A549 (cell line): Measurements from ENCODE around the gene TMEM92. TPM values are rescaled to one million over a fixed set of nuclear protein-coding genes. Genes with fewer than 3 reads are reported as not detected.

Experiments
- ATAC-seq, 2 experiments: fragments of 200-7000 bp in 1 of 2; fragments of >200 bp in 1 of 2; cut with Nextera tagmentation in 1 of 2; cut with Tn5 transposase in 1 of 2; 3 replicates each; pipeline versions ENCODE4 v1.8.0 to v1.9.1; 2018 to 2020; ENCODE audit warnings: mild to moderate bottlenecking in 1 of 2, moderate library complexity in 1 of 2
- CTCF ChIA-PET: fragments of 300-600 bp; sonication (Branson Sonifier 250); formaldehyde crosslinking; extraction: SDS; loops from one replicate; lab custom pipeline; 2021; ENCODE audit warnings: antibody characterized with exemption, inconsistent platforms; lab: Yijun Ruan, JAX
- POLR2A ChIA-PET: fragments of 350-600 bp; formaldehyde crosslinking; extraction: SDS; loops from one replicate; lab custom pipeline; 2021; ENCODE audit warnings: antibody characterized with exemption, inconsistent platforms; lab: Yijun Ruan, JAX
- DNase-seq, 2 experiments: peaks; one replicate each; pipeline versions ENCODE4 v3.0.0 to v3.0.0-alpha.2; 2011 to 2016; ENCODE audit warnings: low read depth in 1 of 2, low spot score in 1 of 2
- FAIRE-seq: peaks from 2 replicates; lab custom pipeline; 2011; peaks lifted over from hg19 to GRCh38; lab: Jason Lieb, UNC
- H3K27ac ChIP-seq, 2 experiments: fragments of >200 bp; sonication (Bioruptor Twin); formaldehyde crosslinking; 3 replicates each; pipeline ENCODE4 v1.5.1; 2016 to 2017
- H3K4me1 ChIP-seq: fragments of >200 bp; sonication (Bioruptor Twin); formaldehyde crosslinking; 3 replicates; pipeline ENCODE4 v1.6.1; 2016
- H3K4me2 ChIP-seq: fragments of >200 bp; sonication (Bioruptor Twin); formaldehyde crosslinking; 3 replicates; pipeline ENCODE4 v1.6.1; 2016
- H3K4me3 ChIP-seq: fragments of >200 bp; sonication (Bioruptor Twin); formaldehyde crosslinking; 3 replicates; pipeline ENCODE4 v1.5.1; 2016
- H3K9me3 ChIP-seq: fragments of >200 bp; sonication (Bioruptor Twin); formaldehyde crosslinking; 3 replicates; pipeline ENCODE4 v1.6.1; 2016
- CBX2 ChIP-seq: fragments of 200-600 bp; sonication (generic); IDR thresholded peaks from 2 replicates; pipeline ENCODE4 v1.6.1; 2016; ENCODE audit warnings: low read depth, mild to moderate bottlenecking, borderline replicate concordance
- CBX8 ChIP-seq: fragments of 200-600 bp; sonication (generic); IDR thresholded peaks from 2 replicates; pipeline ENCODE4 v1.6.1; 2016
- CHD4 ChIP-seq: fragments of 200-600 bp; sonication (generic); IDR thresholded peaks from 2 replicates; pipeline ENCODE4 v1.6.1; 2016; ENCODE audit warnings: antibody characterized with exemption, mild to moderate bottlenecking, borderline replicate concordance
- CTCF ChIP-seq: fragments of >200 bp; sonication (Bioruptor Twin); formaldehyde crosslinking; IDR thresholded peaks from 3 replicates; pipeline ENCODE4 v1.5.1; 2016
- EHMT2 ChIP-seq: fragments of 200-600 bp; sonication (generic); IDR thresholded peaks from 2 replicates; pipeline ENCODE4 v1.6.1; 2016; ENCODE audit warnings: antibody characterized with exemption, low read depth, mild to moderate bottlenecking, moderate library complexity
- FOSB ChIP-seq: fragments of 250-450 bp; sonication (Bioruptor Pico); IDR thresholded peaks from 2 replicates; pipeline ENCODE4 v1.5.0; 2020; ENCODE audit warnings: mild to moderate bottlenecking, moderate library complexity
- HMGXB4 ChIP-seq: fragments of 250-450 bp; sonication (Bioruptor Pico); IDR thresholded peaks from 2 replicates; pipeline ENCODE4 v1.5.0; 2021; ENCODE audit warnings: mild to moderate bottlenecking, moderate library complexity, borderline replicate concordance
- HOXB13 ChIP-seq: fragments of 250-450 bp; sonication (Bioruptor Pico); IDR thresholded peaks from 2 replicates; pipeline ENCODE4 v1.5.0; 2020; ENCODE audit warnings: low read depth, mild to moderate bottlenecking, moderate library complexity
- JUN ChIP-seq, 2 experiments: fragments of >200 bp; sonication (Bioruptor Twin); formaldehyde crosslinking; IDR thresholded peaks; 2 replicates in 1 of 2; 3 replicates in 1 of 2; pipeline ENCODE4 v1.6.1; 2016 to 2017
- KDM1A ChIP-seq: fragments of 200-600 bp; sonication (generic); IDR thresholded peaks from 2 replicates; pipeline ENCODE4 v1.6.1; 2016; ENCODE audit warnings: low read depth, mild to moderate bottlenecking
- MAZ ChIP-seq: fragments of 150-350 bp; IDR thresholded peaks from 2 replicates; pipeline ENCODE4 v1.6.1; 2014; ENCODE audit warnings: antibody characterized with exemption, low read depth, low read length, borderline replicate concordance
- MYC ChIP-seq: IDR thresholded peaks from 2 replicates; pipeline ENCODE4 v1.6.1; 2012; ENCODE audit warnings: mild to moderate bottlenecking, inconsistent platforms, low read length, improper control_type of control experiment, borderline replicate concordance
- NPAS2 ChIP-seq: fragments of 250-450 bp; sonication (Bioruptor Pico); IDR thresholded peaks from 2 replicates; pipeline ENCODE4 v1.8.0; 2022; ENCODE audit warnings: mild to moderate bottlenecking, moderate library complexity, borderline replicate concordance
- PHF8 ChIP-seq: fragments of 200-600 bp; sonication (generic); IDR thresholded peaks from 2 replicates; pipeline ENCODE4 v1.6.1; 2016; ENCODE audit warnings: low read depth, mild to moderate bottlenecking, antibody characterized with exemption, moderate library complexity, borderline replicate concordance
- POLR2A ChIP-seq: IDR thresholded peaks from 2 replicates; pipeline ENCODE4 v1.6.1; 2012; ENCODE audit warnings: mild to moderate bottlenecking, low read length
- RARB ChIP-seq: fragments of 250-450 bp; sonication (Bioruptor Pico); IDR thresholded peaks from 2 replicates; pipeline ENCODE4 v1.8.0; 2021; ENCODE audit warnings: mild to moderate bottlenecking, moderate library complexity
- REST ChIP-seq: fragments of 200-600 bp; sonication (generic); IDR thresholded peaks from 2 replicates; pipeline ENCODE4 v1.6.1; 2016; ENCODE audit warnings: antibody characterized with exemption, mild to moderate bottlenecking, moderate library complexity
- TFCP2L1 ChIP-seq: fragments of 250-450 bp; sonication (Bioruptor Pico); IDR thresholded peaks from 2 replicates; pipeline ENCODE4 v1.5.0; 2021; ENCODE audit warnings: mild to moderate bottlenecking
- TP53 ChIP-seq: fragments of 250-450 bp; sonication (Bioruptor Pico); IDR thresholded peaks from 2 replicates; pipeline ENCODE4 v1.5.0; 2021; ENCODE audit warnings: mild to moderate bottlenecking, moderate library complexity
- ZC3H11A ChIP-seq: fragments of 450-650 bp; IDR thresholded peaks from 2 replicates; pipeline ENCODE4 v1.6.1; 2014; ENCODE audit warnings: antibody characterized with exemption, mild to moderate bottlenecking
- ZFP36 ChIP-seq: fragments of 450-650 bp; IDR thresholded peaks from 2 replicates; pipeline ENCODE4 v1.6.1; 2014; ENCODE audit warnings: borderline replicate concordance; ENCODE audit not compliant: partially characterized antibody
- WGBS: methylation state at CpG from one replicate; pipeline ENCODE4 v1.1.6; 2017; ENCODE audit errors: missing lambda C conversion rate; 5-methylcytosine and 5-hydroxymethylcytosine counted together
- polyA minus RNA-seq: library from RNA; depleted of rRNA, polyadenylated mRNA; stranded (reverse); fragments of >200 nt; gene quantifications from 2 replicates; pipeline ENCODE4 v1.2.3, GENCODE V29; 2011; rRNA and poly(A)+ RNA removed
- polyA plus RNA-seq, 4 experiments: library from polyadenylated mRNA; depleted of rRNA in 3 of 4; stranded (reverse); fragments of >200 nt; fragmentation: RNase III in 1 of 4; extraction: RNeasy Plus Mini Kit Qiagen cat#74134 plus additional on column Dnase treatment in 1 of 4; gene quantifications; 2 replicates in 3 of 4; 3 replicates in 1 of 4; pipeline ENCODE4 v1.2.3, GENCODE V29; 2011 to 2017
- TF ChIP-seq, protein P1 (sequence below): IDR thresholded peaks from 2 replicates; pipeline ENCODE4 v1.6.1; 2012; ENCODE audit warnings: low read depth, borderline replicate concordance

Gene TMEM92
- polyA plus RNA-seq (2011; rRNA removed) (10.3 and 11.9 TPM in 2 replicates), polyA plus RNA-seq (2017; fragmentation: RNase III; extraction: RNeasy Plus Mini Kit Qiagen cat#74134 plus additional on column Dnase treatment) (22.7 to 27.5 TPM (median 25.1 TPM) in 3 replicates), polyA minus RNA-seq (11.4 and 13.0 TPM in 2 replicates)
- polyA plus RNA-seq (2012; cell fraction: cytosol; rRNA removed), result 14.4 and 16.7 TPM in 2 replicates
- 17.9 and 18.6 TPM in 2 replicates for polyA plus RNA-seq (2012; cell fraction: nucleus; rRNA removed)

DNA sequence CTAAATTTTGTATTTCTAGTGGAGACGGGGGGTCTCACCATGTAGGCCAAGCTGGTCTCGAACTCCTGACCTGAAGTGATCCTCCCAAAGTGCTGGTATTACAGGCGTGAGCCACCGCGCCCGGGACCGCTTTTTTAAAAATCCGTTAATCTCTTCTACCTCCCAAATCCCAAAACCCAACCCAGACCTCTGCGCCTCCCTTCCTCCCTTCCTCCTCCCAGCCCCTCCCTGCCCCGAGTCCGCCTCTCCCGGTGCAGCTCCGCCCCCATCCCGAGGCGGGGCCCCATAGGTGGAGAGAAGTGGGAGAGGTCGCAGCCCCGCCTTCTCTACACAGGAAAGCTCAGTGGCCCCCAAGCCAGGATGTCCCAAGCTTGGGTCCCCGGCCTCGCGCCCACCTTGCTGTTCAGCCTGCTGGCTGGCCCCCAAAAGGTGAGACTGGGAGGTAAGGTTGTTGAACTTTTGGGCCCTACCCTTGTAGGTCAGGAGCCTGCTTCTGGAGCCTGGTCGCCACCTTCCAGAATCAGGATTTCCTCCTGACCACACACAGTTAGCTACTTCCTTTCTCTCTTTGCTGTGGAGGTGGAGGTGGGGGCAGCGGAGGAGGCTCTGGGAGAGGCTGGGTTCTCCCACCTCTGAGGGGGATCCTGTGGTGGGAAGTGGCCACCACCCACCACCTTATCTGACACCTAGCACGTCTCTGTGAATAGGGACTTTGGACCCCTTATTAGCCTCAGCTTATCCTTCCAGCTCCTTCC is at the start of gene TMEM92:
Gene TMEM92, plus strand, starts transcription at position 325 of the 755 bp plus-strand sequence. Its CDS starts 36 bp downstream, at position 361.
- POLR2A ChIA-PET, result interaction anchor here (2.1 to 2.6 kb wide), 2 partner anchors 15 to 74 kb away, joined by 12 to 24 read pairs; partner anchors contain the start of gene COL1A1
- peaks cover 66% of the 10 kb centered on the region for H3K4me1 ChIP-seq
- 4% methylated on average over 15 of the region's 23 CpGs for WGBS
- DNase-seq (peak; percentile 71 to 86), FAIRE-seq (no peak), ATAC-seq (peak; percentile 71 to 89)
- peak within 1 kb of the TSS; percentile 94 for H3K4me2 ChIP-seq
- 0 out of 2 replicates have a peak, but pooled peaks have one; percentile 49 for TF ChIP-seq MAZ
- TF ChIP-seq NPAS2, result no peak
- TF ChIP-seq JUN (IDR thresholded peaks at IDR 0.05), result peak in 1 of 2 experiments; percentile 30; a peak in 2 of 5 replicates
- no peak for TF ChIP-seq PHF8
- no peak for TF ChIP-seq MYC
- TF ChIP-seq RARB (CRISPR knock-in tag), result no peak
- no peak for TF ChIP-seq POLR2A
- TF ChIP-seq CBX8, result no peak
- peak; percentile 63; the same call in 1 of the 2 replicates for TF ChIP-seq CHD4
- no peak for TF ChIP-seq HOXB13 (CRISPR knock-in tag)
- peak within 1 kb of the TSS; percentile 77 to 91 for H3K27ac ChIP-seq
- no peaks in the 10 kb centered on the region for H3K9me3 ChIP-seq
- CTCF ChIA-PET, result interaction anchor here (0.8 to 41.2 kb wide), 18 partner anchors 8 to 164 kb away, joined by 3 to 1256 read pairs (median 6); partner anchors contain the start of genes COL1A1 and LRRC59
- H3K4me3 ChIP-seq, result peak within 1 kb of the TSS; percentile 51

GRCh38 chr17:50225701-50226240 is 48.5 kb upstream of the TMEM92 start:
- ChIA-PET CTCF (interaction anchor here (0.7 to 31.5 kb wide), 8 partner anchors 11 to 71 kb away, joined by 3 to 1255 read pairs (median 4); partner anchors contain the start of genes COL1A1 and TMEM92), POLR2A (no interaction called here)
- Histone ChIP-seq H3K4me1 (peaks cover 10% of the 10 kb centered on the region; the same call in 2 of the 3 replicates), H3K4me3 (no peak overlapping the region), H3K27ac (no peak overlapping the region), H3K4me2 (no peak overlapping the region), H3K9me3 (peaks cover 26% of the 10 kb centered on the region)
- no peak for FAIRE-seq
- 15% methylated on average over 3 of the region's 3 CpGs for WGBS
- ATAC-seq, result no peak
- DNase-seq, result no peak
- TF ChIP-seq, protein P1, sequence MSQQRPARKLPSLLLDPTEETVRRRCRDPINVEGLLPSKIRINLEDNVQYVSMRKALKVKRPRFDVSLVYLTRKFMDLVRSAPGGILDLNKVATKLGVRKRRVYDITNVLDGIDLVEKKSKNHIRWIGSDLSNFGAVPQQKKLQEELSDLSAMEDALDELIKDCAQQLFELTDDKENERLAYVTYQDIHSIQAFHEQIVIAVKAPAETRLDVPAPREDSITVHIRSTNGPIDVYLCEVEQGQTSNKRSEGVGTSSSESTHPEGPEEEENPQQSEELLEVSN, result no peak
- peak; percentile 98 for TF ChIP-seq ZFP36

- CTCF ChIA-PET, result interaction anchor here (0.9 to 2.7 kb wide), 2 partner anchors 27 to 33 kb away, joined by 3 to 19 read pairs; partner anchors contain the start of gene COL1A1
- Histone ChIP-seq H3K4me1 (peaks cover 8% of the 10 kb centered on the region), H3K4me2 (no peak overlapping the region), H3K9me3 (peaks cover 29% of the 10 kb centered on the region), H3K27ac (no peak overlapping the region), H3K4me3 (no peak overlapping the region)
- POLR2A ChIA-PET, result no interaction called here
- DNase-seq (no peak), ATAC-seq (no peak), FAIRE-seq (peak; percentile 65)
- TF ChIP-seq REST (no peak), CBX2 (no peak), TFCP2L1 (CRISPR knock-in tag) (no peak), TP53 (CRISPR knock-in tag) (no peak), FOSB (CRISPR knock-in tag) (no peak), CTCF (no peak), ZC3H11A (no peak), HMGXB4 (CRISPR knock-in tag) (no peak), KDM1A (no peak), EHMT2 (no peak)
These were observed 39.7 kb upstream of the TMEM92 start for GRCh38 chr17:50234581-50234980.
